Right lobe of liver (tissue), 4 donors: ENCODE data around the gene INPP5A.

ENCODE experiments used
- CTCF ChIP-seq, 4 donors: fragments of 200-600 bp in 3 of 4; fragments of 450-650 bp in 1 of 4; IDR thresholded peaks; one replicate each; pipeline versions ENCODE4 v1.5.1 to v1.8.0; 2016 to 2022; ENCODE audit warnings: antibody characterized with exemption in 4 of 4, mild to moderate bottlenecking in 2 of 4
- POLR2A ChIP-seq: fragments of 450-650 bp; IDR thresholded peaks from one replicate; pipeline ENCODE4 v1.6.1; 2017; ENCODE audit warnings: antibody characterized with exemption, mild to moderate bottlenecking
- donor health status: DM: no; HTN: no; CAD: no.
- donor health status: DM: no; HTN: no; CAD: no.
- donor health status: DM: no; HTN: yes; CAD: no.

- TF ChIP-seq CTCF (IDR thresholded peaks at IDR 0.05) (no peak), POLR2A (no peak)
Observed at GRCh38 chr10:132784866-132785722, 247.5 kb downstream of the INPP5A start.
